MM.1S (cell line): ENCODE data around the gene ING1.

Experiments used
- CTCF ChIP-seq: fragments of 300-600 bp; sonication (generic); IDR thresholded peaks from 2 replicates; pipeline ENCODE4 v1.5.1; 2016; ENCODE audit warnings: antibody characterized with exemption, low read length, mixed read lengths
- EZH2 ChIP-seq: fragments of 300-600 bp; sonication (generic); optimal IDR thresholded peaks from 2 replicates; pipeline ENCODE3; 2017; ENCODE audit warnings: low read depth, mild to moderate bottlenecking, antibody characterized with exemption, low read length, mixed read lengths

DNA sequence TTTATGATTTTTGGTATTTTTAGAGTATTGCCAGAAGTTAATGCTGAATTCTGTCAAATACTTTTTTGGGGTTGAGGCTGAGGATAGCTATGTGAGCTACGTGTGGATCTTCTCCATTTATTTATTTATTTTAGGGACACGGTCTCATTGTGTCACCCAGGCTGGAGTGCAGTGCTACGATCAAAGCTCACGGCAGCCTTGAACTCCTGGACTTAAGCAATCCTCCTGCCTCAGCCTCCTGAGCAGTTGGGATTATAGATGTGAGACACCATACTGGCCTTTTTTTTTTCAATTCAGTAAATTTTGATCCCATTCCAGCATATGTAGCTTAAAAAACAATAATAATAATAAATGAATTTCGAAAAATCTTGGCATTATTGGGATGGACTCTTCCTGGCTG, 21.1 kb downstream of the ING1 start:
- TF ChIP-seq EZH2 (no peak), CTCF (no peak)
